ENCODE data around the gene ATL2. TPM values are rescaled to one million over a fixed set of nuclear protein-coding genes. Genes with fewer than 3 reads are reported as not detected.

ATL2 gene
- total and polyA plus RNA-seq, 9 donors = 47.9 to 149 (median 88.6) TPM

GRCh38 chr2:38370664-38371063 lies 6.4 kb downstream of the ATL2 start:
- no peak for DNase-seq
- WGBS, 3 donors = 73 to 93% (median 77%) methylated on average over 5 of the region's 5 CpGs
- Histone ChIP-seq H3K4me1 (ENCODE audit: insufficient read depth) (peaks cover 8% of the 10 kb centered on the region), H3K27me3 (no peaks in the 10 kb centered on the region), H3K36me3 (no peaks in the 10 kb centered on the region), H3K9me3 (no peaks in the 10 kb centered on the region), H3K4me3 (no peak overlapping the region), H3K27ac (no peak overlapping the region)
- TF ChIP-seq CTCF (IDR thresholded peaks at IDR 0.05) = no peak
- intact Hi-C loops (cut with DNase I) = loop anchor here (10.0 kb wide), 4 partner anchors 134 to 234 kb away; partner anchors contain the start of gene HNRNPLL (in 1 of the 4)

- Histone ChIP-seq H3K9me3 (no peaks in the 10 kb centered on the region), H3K27ac (no peak overlapping the region), H3K4me3 (no peak overlapping the region), H3K4me1 (ENCODE audit: insufficient read depth) (peaks cover 6% of the 10 kb centered on the region), H3K36me3 (no peaks in the 10 kb centered on the region), H3K27me3 (no peaks in the 10 kb centered on the region)
- WGBS, 3 donors = 20 to 46% (median 27%) methylated on average over 2 of the region's 2 CpGs
- TF ChIP-seq EP300 (IDR thresholded peaks at IDR 0.05) (no peak), CTCF (IDR thresholded peaks at IDR 0.05) (no peak), POLR2A (IDR thresholded peaks at IDR 0.05) (no peak)
- DNase-seq = no peak
- intact Hi-C loops (cut with DNase I) = no loop called here
These were observed 14.8 kb downstream of the ATL2 start for GRCh38 chr2:38362232-38362631.

- Histone ChIP-seq H3K9me3 (no peaks in the 10 kb centered on the region), H3K27me3 (no peaks in the 10 kb centered on the region), H3K4me1 (ENCODE audit: insufficient read depth) (peaks cover 2% of the 10 kb centered on the region), H3K27ac (no peak overlapping the region), H3K4me3 (no peak overlapping the region), H3K36me3 (no peaks in the 10 kb centered on the region)
- intact Hi-C loops (cut with DNase I) = no loop called here
- DNase-seq = no peak
- TF ChIP-seq POLR2A (IDR thresholded peaks at IDR 0.05) (no peak), CTCF (IDR thresholded peaks at IDR 0.05) (no peak)
- WGBS, 3 donors = 80 to 96% (median 95%) methylated on average over 2 of the region's 2 CpGs
These were observed 16.9 kb downstream of the ATL2 start for GRCh38 chr2:38360177-38360576.

- WGBS, 3 donors = 70 to 80% (median 75%) methylated on average over 2 of the region's 2 CpGs
- no peak for DNase-seq
- Histone ChIP-seq H3K9me3 (no peaks in the 10 kb centered on the region), H3K27me3 (no peaks in the 10 kb centered on the region), H3K27ac (no peak overlapping the region), H3K36me3 (no peaks in the 10 kb centered on the region), H3K4me3 (no peak overlapping the region), H3K4me1 (ENCODE audit: insufficient read depth) (peaks cover 6% of the 10 kb centered on the region)
- intact Hi-C loops (cut with DNase I) = no loop called here
- TF ChIP-seq EP300 (IDR thresholded peaks at IDR 0.05) = no peak
- TF ChIP-seq POLR2A (IDR thresholded peaks at IDR 0.05) = no peak
- no peak for TF ChIP-seq CTCF (IDR thresholded peaks at IDR 0.05)
These were observed 23.7 kb downstream of the ATL2 start for GRCh38 chr2:38353402-38353801.

GRCh38 chr2:38352336-38352735 lies 24.7 kb downstream of the ATL2 start:
- no peak for DNase-seq
- Histone ChIP-seq H3K4me1 (ENCODE audit: insufficient read depth) (peaks cover 6% of the 10 kb centered on the region), H3K4me3 (no peak overlapping the region), H3K27ac (no peak overlapping the region), H3K9me3 (no peaks in the 10 kb centered on the region), H3K27me3 (no peaks in the 10 kb centered on the region), H3K36me3 (no peaks in the 10 kb centered on the region)
- intact Hi-C loops (cut with DNase I) = no loop called here
- TF ChIP-seq CTCF (IDR thresholded peaks at IDR 0.05) = no peak
- TF ChIP-seq POLR2A (IDR thresholded peaks at IDR 0.05) = no peak
- no peak for TF ChIP-seq EP300 (IDR thresholded peaks at IDR 0.05)
